ENCODE results near the gene PSME2. TPM values are rescaled to one million over a fixed set of nuclear protein-coding genes. Genes with fewer than 3 reads are reported as not detected.

The PSME2 gene, protein sequence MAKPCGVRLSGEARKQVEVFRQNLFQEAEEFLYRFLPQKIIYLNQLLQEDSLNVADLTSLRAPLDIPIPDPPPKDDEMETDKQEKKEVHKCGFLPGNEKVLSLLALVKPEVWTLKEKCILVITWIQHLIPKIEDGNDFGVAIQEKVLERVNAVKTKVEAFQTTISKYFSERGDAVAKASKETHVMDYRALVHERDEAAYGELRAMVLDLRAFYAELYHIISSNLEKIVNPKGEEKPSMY
- total RNA-seq = 58.5 TPM

- Histone ChIP-seq H3K36me3 (ENCODE audit: control insufficient read depth in 3 of 3, insufficient read depth in 3 of 3, low read length in 3 of 3) (peaks cover 27 to 41% (median 30%) of the 10 kb centered on the region in 3 donors), H3K4me3 (ENCODE audit: low read length in 3 of 3) (peak within 1 kb of the TSS; percentile 90 to 97 (median 94)), H3K9me3 (ENCODE audit: control insufficient read depth in 3 of 3, low read length in 3 of 3) (no peaks in the 10 kb centered on the region), H3K4me1 (ENCODE audit: control insufficient read depth in 3 of 3, insufficient read depth in 3 of 3, low read length in 3 of 3) (peaks cover 34 to 57% (median 36%) of the 10 kb centered on the region in 3 donors), H3K9ac (ENCODE audit: low read depth in 1 of 3, low read length in 3 of 3) (peak within 1 kb of the TSS; percentile 90 to 96 (median 91)), H3K27me3 (ENCODE audit: control insufficient read depth in 3 of 3, insufficient read depth in 3 of 3, low read length in 3 of 3) (no peaks in the 10 kb centered on the region), H3K27ac (ENCODE audit: low read depth, low read length) (peak within 1 kb of the TSS; percentile 90)
Measured at GRCh38 chr14:24146453-24146977, at the start of gene PSME2. Gene PSME2, minus strand, starts transcription at chr14:24146610. Its CDS starts 29 bp downstream, at chr14:24146581.

DNA sequence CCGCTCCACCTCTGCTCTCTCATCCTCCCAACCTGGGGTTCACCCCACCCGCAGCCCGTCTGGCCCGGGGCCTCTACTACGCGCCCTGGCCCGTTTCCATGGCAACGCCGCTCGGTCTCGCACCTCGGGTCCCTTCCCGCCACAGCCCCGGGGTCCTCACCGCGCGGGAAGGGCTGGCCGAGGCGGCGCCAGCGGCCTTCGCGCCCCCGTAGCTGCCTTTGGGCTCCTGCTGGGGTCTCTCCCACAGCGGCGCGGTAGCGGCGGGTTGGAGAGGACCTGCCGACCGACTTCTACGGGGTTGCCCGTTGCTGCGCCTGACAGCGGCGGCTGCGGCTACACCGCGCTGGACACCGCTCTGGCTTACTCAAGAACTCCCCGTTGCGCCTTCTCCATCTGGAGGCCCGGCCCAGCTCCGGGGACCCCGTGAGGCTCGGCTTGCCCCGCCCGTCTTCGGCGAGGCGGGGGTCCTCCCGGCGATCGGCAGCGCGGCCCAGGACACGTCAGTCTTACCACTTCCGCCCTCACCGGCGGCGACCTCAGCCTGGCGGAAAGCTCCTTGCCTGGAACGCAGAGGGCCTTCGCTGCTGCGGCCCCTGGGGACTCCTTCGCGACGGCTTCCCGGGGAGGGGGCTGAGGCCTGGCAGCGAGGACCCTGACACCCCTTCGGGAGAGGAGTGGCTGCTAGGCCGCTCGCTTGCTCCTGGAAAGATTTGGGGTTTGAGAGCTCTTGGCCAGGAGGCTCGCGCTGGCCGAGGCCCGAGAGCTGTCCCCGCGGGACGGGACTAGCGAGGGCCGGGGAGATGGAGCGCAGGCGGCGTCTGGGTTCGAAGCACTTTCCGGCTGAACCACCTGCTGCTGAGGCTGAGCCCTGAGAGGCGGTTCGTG is 49.0 kb upstream of the PSME2 start, which contains the start of gene TM9SF1:
TSS of gene TM9SF1 (minus strand) at position 256 of the 885 bp plus-strand sequence. CDS start 422 bp downstream, outside the sequence.
- Histone ChIP-seq H3K36me3 (ENCODE audit: control insufficient read depth in 3 of 3, insufficient read depth in 3 of 3, low read length in 3 of 3) (peaks cover 16 to 26% (median 21%) of the 10 kb centered on the region in 3 donors), H3K4me1 (ENCODE audit: control insufficient read depth in 3 of 3, insufficient read depth in 3 of 3, low read length in 3 of 3) (peaks cover 19 to 31% (median 26%) of the 10 kb centered on the region in 3 donors), H3K27me3 (ENCODE audit: control insufficient read depth in 3 of 3, insufficient read depth in 3 of 3, low read length in 3 of 3) (no peaks in the 10 kb centered on the region)

GRCh38 chr14:24194873-24195185 is 48.4 kb upstream of the PSME2 start:
- H3K9ac ChIP-seq (ENCODE audit: low read depth in 1 of 3, low read length in 3 of 3) = peak overlapping the region; percentile 91 to 97 (median 96)
- peak overlapping the region; percentile 99 for H3K27ac ChIP-seq (ENCODE audit: low read depth, low read length)
- peak overlapping the region; percentile 92 to 97 (median 95) for H3K4me3 ChIP-seq (ENCODE audit: low read length in 3 of 3)
- H3K4me1 ChIP-seq (ENCODE audit: control insufficient read depth in 3 of 3, insufficient read depth in 3 of 3, low read length in 3 of 3) = peaks cover 19 to 31% (median 26%) of the 10 kb centered on the region in 3 donors
- H3K36me3 ChIP-seq (ENCODE audit: control insufficient read depth in 3 of 3, insufficient read depth in 3 of 3, low read length in 3 of 3) = peaks cover 16 to 29% (median 27%) of the 10 kb centered on the region in 3 donors
- no peaks in the 10 kb centered on the region for H3K9me3 ChIP-seq (ENCODE audit: control insufficient read depth in 3 of 3, low read length in 3 of 3)
- no peaks in the 10 kb centered on the region for H3K27me3 ChIP-seq (ENCODE audit: control insufficient read depth in 3 of 3, insufficient read depth in 3 of 3, low read length in 3 of 3)

More for the DNA sequence above, 49.0 kb upstream of the PSME2 start, which contains the start of gene TM9SF1:
- H3K9ac ChIP-seq (ENCODE audit: low read depth in 1 of 3, low read length in 3 of 3) = peak within 1 kb of the TSS; percentile 91 to 97 (median 96)
- no peaks in the 10 kb centered on the region for H3K9me3 ChIP-seq (ENCODE audit: control insufficient read depth in 3 of 3, low read length in 3 of 3)
- H3K27ac ChIP-seq (ENCODE audit: low read depth, low read length) = peak within 1 kb of the TSS; percentile 99
- H3K4me3 ChIP-seq (ENCODE audit: low read length in 3 of 3) = peak within 1 kb of the TSS; percentile 92 to 97 (median 95)

DNA sequence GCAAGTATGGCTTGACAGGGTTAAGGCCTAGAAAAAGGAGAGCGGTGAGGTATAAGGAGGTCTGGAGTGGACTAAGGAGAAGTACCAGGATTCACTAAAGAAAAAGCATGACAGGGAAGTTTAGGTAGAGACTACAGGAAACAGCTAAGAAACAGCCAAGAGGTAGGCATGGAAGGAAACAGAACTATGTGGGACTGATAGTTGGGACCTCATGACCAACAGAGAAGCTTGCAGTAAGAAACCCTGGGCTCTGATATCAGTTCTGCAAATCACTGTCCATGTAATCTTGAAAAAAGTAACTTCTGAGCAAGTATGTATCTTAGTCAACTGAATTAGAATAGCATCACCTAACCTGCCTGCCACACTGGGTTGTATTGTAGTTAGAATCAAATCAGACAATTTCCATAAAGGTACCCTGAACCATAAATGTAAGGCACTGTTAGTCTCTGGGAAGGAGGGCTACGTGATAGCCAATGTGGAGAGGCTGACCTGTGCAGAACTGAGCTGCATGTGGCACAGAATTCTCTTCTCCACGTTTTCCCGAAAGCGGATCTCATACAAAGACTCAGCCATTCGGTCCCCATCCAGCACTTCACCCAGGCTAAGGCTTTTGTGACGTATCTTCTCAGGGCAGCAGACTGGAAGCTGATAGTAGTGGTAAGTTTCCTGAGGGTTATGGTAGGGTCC is 47.9 kb upstream of the PSME2 start:
- Histone ChIP-seq H3K27ac (ENCODE audit: low read depth, low read length) (peak overlapping the region; percentile 99), H3K36me3 (ENCODE audit: control insufficient read depth in 3 of 3, insufficient read depth in 3 of 3, low read length in 3 of 3) (peaks cover 20 to 32% (median 27%) of the 10 kb centered on the region in 3 donors), H3K4me3 (ENCODE audit: low read length in 3 of 3) (peak overlapping the region; percentile 92 to 97 (median 95)), H3K9ac (ENCODE audit: low read depth in 1 of 3, low read length in 3 of 3) (peak overlapping the region; percentile 91 to 97 (median 96)), H3K27me3 (ENCODE audit: control insufficient read depth in 3 of 3, insufficient read depth in 3 of 3, low read length in 3 of 3) (no peaks in the 10 kb centered on the region), H3K4me1 (ENCODE audit: control insufficient read depth in 3 of 3, insufficient read depth in 3 of 3, low read length in 3 of 3) (peaks cover 19 to 31% (median 26%) of the 10 kb centered on the region in 3 donors), H3K9me3 (ENCODE audit: control insufficient read depth in 3 of 3, low read length in 3 of 3) (no peaks in the 10 kb centered on the region)

DNA sequence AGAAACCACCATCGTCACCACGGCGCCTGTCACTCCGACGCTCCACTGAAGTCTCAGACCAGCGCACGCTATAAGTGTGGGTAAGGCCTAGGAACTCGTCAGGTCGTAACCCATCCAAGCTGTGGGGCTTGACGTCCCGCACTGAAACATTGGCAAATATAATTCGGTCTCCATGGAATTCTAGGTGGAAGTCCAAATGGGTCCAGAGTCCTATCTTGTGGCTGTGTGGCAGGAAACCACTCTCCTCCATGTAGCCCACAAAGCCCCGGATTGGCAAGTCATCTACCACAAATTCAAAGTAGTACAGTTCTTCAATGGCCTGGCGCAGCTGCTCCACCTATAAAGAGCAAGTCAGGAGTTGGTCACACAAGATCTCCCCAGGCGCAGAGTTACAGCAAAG is 46.5 kb upstream of the PSME2 start:
- Histone ChIP-seq H3K9me3 (ENCODE audit: control insufficient read depth in 3 of 3, low read length in 3 of 3) (no peaks in the 10 kb centered on the region), H3K36me3 (ENCODE audit: control insufficient read depth in 3 of 3, insufficient read depth in 3 of 3, low read length in 3 of 3) (peaks cover 17 to 27% (median 27%) of the 10 kb centered on the region in 3 donors), H3K4me1 (ENCODE audit: control insufficient read depth in 3 of 3, insufficient read depth in 3 of 3, low read length in 3 of 3) (peaks cover 28 to 38% (median 34%) of the 10 kb centered on the region in 3 donors), H3K27me3 (ENCODE audit: control insufficient read depth in 3 of 3, insufficient read depth in 3 of 3, low read length in 3 of 3) (no peaks in the 10 kb centered on the region), H3K9ac (ENCODE audit: low read depth in 1 of 3, low read length in 3 of 3) (no peak overlapping the region), H3K27ac (ENCODE audit: low read depth, low read length) (no peak overlapping the region), H3K4me3 (ENCODE audit: low read length in 3 of 3) (no peak overlapping the region)

GRCh38 chr14:24190416-24190815 is 44.0 kb upstream of the PSME2 start:
- peaks cover 34 to 46% (median 44%) of the 10 kb centered on the region in 3 donors for H3K36me3 ChIP-seq (ENCODE audit: control insufficient read depth in 3 of 3, insufficient read depth in 3 of 3, low read length in 3 of 3)
- no peak overlapping the region for H3K27ac ChIP-seq (ENCODE audit: low read depth, low read length)
- H3K4me3 ChIP-seq (ENCODE audit: low read length in 3 of 3) = no peak overlapping the region
- H3K27me3 ChIP-seq (ENCODE audit: control insufficient read depth in 3 of 3, insufficient read depth in 3 of 3, low read length in 3 of 3) = no peaks in the 10 kb centered on the region
- no peaks in the 10 kb centered on the region for H3K9me3 ChIP-seq (ENCODE audit: control insufficient read depth in 3 of 3, low read length in 3 of 3)
- H3K9ac ChIP-seq (ENCODE audit: low read depth in 1 of 3, low read length in 3 of 3) = no peak overlapping the region
- H3K4me1 ChIP-seq (ENCODE audit: control insufficient read depth in 3 of 3, insufficient read depth in 3 of 3, low read length in 3 of 3) = peaks cover 26 to 37% (median 33%) of the 10 kb centered on the region in 3 donors

GRCh38 chr14:24189460-24189859 is 43.0 kb upstream of the PSME2 start:
- Histone ChIP-seq H3K36me3 (ENCODE audit: control insufficient read depth in 3 of 3, insufficient read depth in 3 of 3, low read length in 3 of 3) (peaks cover 43 to 55% (median 53%) of the 10 kb centered on the region in 3 donors), H3K9ac (ENCODE audit: low read depth in 1 of 3, low read length in 3 of 3) (no peak overlapping the region), H3K4me1 (ENCODE audit: control insufficient read depth in 3 of 3, insufficient read depth in 3 of 3, low read length in 3 of 3) (peaks cover 20 to 28% (median 27%) of the 10 kb centered on the region in 3 donors), H3K9me3 (ENCODE audit: control insufficient read depth in 3 of 3, low read length in 3 of 3) (no peaks in the 10 kb centered on the region), H3K27me3 (ENCODE audit: control insufficient read depth in 3 of 3, insufficient read depth in 3 of 3, low read length in 3 of 3) (no peaks in the 10 kb centered on the region), H3K4me3 (ENCODE audit: low read length in 3 of 3) (no peak overlapping the region), H3K27ac (ENCODE audit: low read depth, low read length) (no peak overlapping the region)

DNA sequence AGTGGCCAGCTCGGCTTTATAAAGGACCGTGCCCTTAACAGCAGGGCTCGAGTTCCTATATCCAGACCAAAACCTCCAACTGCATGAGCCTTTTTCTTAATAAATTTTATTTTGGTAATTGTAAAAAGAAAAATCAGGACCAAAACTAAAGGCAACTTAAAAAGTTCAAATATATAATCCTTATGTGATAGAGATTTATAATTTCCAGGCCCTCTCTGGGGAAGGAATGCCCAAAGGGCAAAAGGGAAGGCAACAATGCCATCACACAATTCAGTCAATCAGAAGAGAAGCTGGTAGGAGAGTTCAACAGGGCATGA is 42.6 kb upstream of the PSME2 start:
- Histone ChIP-seq H3K9ac (ENCODE audit: low read depth in 1 of 3, low read length in 3 of 3) (peak overlapping the region; percentile 79 to 87 (median 86)), H3K4me1 (ENCODE audit: control insufficient read depth in 3 of 3, insufficient read depth in 3 of 3, low read length in 3 of 3) (peaks cover 16 to 23% (median 23%) of the 10 kb centered on the region in 3 donors), H3K9me3 (ENCODE audit: control insufficient read depth in 3 of 3, low read length in 3 of 3) (no peaks in the 10 kb centered on the region), H3K27me3 (ENCODE audit: control insufficient read depth in 3 of 3, insufficient read depth in 3 of 3, low read length in 3 of 3) (no peaks in the 10 kb centered on the region), H3K36me3 (ENCODE audit: control insufficient read depth in 3 of 3, insufficient read depth in 3 of 3, low read length in 3 of 3) (peaks cover 47 to 60% (median 58%) of the 10 kb centered on the region in 3 donors), H3K27ac (ENCODE audit: low read depth, low read length) (peak overlapping the region; percentile 83), H3K4me3 (ENCODE audit: low read length in 3 of 3) (peak overlapping the region; percentile 75 to 84 (median 83))

DNA sequence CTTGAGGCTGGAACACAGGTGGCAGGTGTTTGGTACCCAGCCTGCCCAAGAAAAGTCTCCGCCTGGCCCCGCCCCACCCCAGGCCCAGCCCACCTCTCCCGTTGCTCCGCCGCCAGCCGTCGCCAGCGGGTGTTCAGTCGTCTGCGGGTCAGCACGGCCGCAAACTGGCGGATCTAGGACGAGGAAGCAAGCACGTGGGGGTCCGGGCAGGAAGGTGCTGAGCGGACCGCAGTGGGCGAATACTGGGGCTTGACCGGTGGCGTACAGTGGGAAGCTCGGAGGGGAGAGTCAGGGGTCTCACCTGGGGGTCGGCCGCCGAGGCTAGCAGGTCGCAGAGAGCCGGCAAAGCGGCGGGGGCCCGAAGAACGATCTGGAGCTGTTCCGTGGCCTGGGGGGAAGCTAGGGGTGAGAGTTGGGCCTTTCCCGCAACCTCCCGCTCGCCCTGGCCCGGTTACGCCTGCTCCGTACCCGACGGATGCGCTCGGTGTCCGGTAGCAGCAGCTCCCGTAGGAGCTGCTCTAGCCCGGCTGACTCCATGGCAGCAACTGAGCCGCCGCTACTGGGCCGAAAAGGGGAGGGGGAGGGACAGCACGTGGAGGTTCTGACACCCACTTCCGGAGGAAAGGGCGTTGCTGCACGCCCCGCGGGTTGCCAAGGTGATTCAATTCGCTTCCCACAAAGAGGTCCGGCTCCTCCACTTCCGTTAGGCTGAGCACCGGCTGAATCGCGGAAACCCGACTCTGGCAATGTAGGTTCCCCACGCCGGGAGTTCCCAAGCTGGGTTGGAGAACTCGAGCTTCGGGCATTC is 42.0 kb upstream of the PSME2 start, which contains the start of gene IPO4:
TSS of gene IPO4 (minus strand) at position 566 of the 808 bp plus-strand sequence. CDS start at position 537, 29 bp downstream.
- H3K9ac ChIP-seq (ENCODE audit: low read depth in 1 of 3, low read length in 3 of 3) = peak within 1 kb of the TSS; percentile 79 to 87 (median 86)
- peak within 1 kb of the TSS; percentile 75 to 84 (median 83) for H3K4me3 ChIP-seq (ENCODE audit: low read length in 3 of 3)
- H3K27ac ChIP-seq (ENCODE audit: low read depth, low read length) = peak within 1 kb of the TSS; percentile 83
- no peaks in the 10 kb centered on the region for H3K9me3 ChIP-seq (ENCODE audit: control insufficient read depth in 3 of 3, low read length in 3 of 3)
- peaks cover 16 to 22% (median 21%) of the 10 kb centered on the region in 3 donors for H3K4me1 ChIP-seq (ENCODE audit: control insufficient read depth in 3 of 3, insufficient read depth in 3 of 3, low read length in 3 of 3)
- H3K36me3 ChIP-seq (ENCODE audit: control insufficient read depth in 3 of 3, insufficient read depth in 3 of 3, low read length in 3 of 3) = peaks cover 53 to 64% (median 62%) of the 10 kb centered on the region in 3 donors
- no peaks in the 10 kb centered on the region for H3K27me3 ChIP-seq (ENCODE audit: control insufficient read depth in 3 of 3, insufficient read depth in 3 of 3, low read length in 3 of 3)

Measured in skeletal muscle tissue (tissue), 4 donors.